CD4-positive, alpha-beta T cell treated with Interferon alpha-2 for 1 hour (primary cell): ENCODE data around the gene RBBP4.
"Not testable (repeated sequence)": the region's sequence is repeated elsewhere in the genome, so short reads cannot be mapped to it uniquely, and the experiment has no call there.

Experiments used
- DNase-seq, 2 donors: peaks; one replicate each; pipeline ENCODE4 v3.0.0-alpha.2; 2020 to 2022

RBBP4 gene

DNA sequence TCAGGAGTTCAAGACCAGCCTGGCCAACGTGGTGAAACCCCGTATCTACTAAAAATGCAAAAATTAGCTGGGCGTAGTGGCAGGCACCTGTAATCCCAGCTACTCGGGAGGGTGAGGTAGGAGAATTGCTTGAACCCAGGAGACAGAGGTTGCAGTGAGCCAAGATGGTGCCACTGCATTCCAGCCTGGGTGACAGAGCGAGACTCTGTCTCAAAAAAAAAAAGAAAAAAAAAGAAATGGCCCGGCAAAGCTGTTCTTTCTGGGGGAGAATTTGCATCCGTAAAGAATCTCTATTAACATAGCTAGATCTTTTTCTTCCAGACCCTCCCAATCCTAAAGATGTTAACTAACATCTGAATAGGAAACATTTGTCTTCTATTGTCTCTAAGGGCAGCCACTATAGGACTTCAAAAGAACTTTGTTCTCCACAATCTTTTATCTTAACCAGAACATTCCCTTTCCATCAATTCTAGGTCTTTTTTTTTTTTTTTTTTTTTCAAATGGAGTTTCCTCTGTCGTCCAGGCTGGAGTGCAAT is 8.6 kb upstream of the RBBP4 start:
- DNase-seq: not testable (repeated sequence)

- no peak for DNase-seq
These were observed 6.6 kb upstream of the RBBP4 start for GRCh38 chr1:32644426-32644825.

- no peak for DNase-seq
These were observed 3.5 kb upstream of the RBBP4 start for GRCh38 chr1:32647308-32648134.

DNA sequence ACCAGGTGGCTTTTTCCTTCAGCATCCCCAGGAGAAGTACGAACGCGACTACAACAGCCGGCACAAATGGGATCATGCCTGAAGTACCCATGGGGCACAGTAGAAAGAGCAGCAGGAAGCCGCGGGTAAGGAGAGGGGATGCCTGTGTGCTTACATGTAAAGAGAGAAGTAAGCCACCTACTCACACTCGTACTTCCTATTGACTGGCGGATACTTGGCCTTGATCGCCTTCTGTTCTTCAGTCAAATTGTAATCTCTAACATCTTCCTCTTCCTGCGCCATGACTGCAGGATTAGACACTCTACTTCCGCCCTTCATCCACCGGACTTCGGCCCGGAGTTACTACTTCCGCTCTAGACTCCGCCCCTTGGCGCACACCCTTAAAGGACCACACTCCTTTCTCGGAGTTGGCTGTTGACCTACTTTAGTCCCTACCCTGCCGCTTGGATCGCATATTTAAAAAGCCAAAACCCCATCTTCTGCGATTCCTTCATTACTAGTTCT is 708 bp upstream of the RBBP4 start, which contains the start of gene ZBTB8OS:
ZBTB8OS (minus strand) TSS at position 303 of the 504 bp plus-strand sequence; CDS start at position 282, 21 bp downstream.
- peak; percentile 93 for DNase-seq

DNA sequence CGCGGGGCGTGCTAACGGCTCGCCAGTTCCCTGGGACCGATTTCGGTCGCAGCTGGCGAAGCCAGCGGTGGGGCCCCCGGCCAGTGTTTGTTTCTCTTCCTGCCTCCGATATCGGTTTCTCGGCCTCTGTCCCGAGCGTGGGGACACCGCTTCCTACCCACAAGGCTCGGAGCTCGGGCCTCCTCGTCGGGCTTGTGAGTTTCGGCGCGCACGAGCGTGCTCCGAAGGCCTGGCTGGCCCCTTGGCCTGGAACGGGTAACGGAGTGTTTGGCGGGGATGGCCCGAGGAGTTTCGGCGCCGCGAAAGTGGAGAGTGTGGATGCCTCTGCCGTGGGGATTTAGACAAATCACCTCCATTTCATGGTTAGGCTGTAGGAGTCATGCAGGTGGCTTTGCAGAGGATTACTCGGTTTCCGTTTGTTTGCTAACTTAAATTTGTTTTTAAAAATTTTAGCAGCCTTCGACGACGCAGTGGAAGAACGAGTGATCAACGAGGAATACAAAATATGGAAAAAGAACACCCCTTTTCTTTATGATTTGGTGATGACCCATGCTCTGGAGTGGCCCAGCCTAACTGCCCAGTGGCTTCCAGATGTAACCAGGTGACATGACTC is 559 bp downstream of the RBBP4 start:
- no peak for DNase-seq

- DNase-seq: no peak
These were observed 1.4 kb downstream of the RBBP4 start for GRCh38 chr1:32652244-32652962.

DNA sequence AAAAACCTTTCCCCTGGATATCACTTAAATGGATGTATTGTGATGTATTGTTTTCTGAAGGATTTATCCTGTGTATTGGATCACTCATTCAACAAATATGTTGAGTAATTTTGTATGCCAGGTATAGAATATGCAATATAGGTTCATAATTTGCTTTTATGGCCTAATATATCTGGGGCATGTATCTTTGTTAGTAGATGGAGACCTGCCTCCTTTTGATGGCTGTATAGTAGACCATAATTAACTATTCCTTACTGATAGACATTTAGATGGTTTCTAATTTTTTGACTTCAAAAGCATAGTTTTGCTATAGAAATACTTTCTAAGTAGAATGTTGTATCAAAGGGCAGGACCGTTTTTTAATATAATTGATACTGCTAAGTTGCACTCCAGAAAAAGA is 8.6 kb downstream of the RBBP4 start:
- no peak for DNase-seq

GRCh38 chr1:32665915-32666314 is 14.9 kb downstream of the RBBP4 start:
- DNase-seq: no peak

GRCh38 chr1:32666901-32667566 is 16.0 kb downstream of the RBBP4 start:
- DNase-seq: no peak

DNA sequence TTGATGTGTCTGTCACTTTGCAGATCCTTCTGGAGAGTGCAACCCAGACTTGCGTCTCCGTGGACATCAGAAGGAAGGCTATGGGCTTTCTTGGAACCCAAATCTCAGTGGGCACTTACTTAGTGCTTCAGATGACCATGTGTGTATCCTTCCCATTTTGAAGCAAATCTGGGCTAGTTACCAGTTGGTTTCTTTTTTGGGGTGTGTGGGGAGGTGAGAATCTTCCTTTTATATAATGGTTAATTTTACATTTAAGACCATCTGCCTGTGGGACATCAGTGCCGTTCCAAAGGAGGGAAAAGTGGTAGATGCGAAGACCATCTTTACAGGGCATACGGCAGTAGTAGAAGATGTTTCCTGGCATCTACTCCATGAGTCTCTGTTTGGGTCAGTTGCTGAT is 17.7 kb downstream of the RBBP4 start:
- DNase-seq: not testable (repeated sequence)

- no peak for DNase-seq
These were observed 25.9 kb downstream of the RBBP4 start for GRCh38 chr1:32676945-32677344.

DNA sequence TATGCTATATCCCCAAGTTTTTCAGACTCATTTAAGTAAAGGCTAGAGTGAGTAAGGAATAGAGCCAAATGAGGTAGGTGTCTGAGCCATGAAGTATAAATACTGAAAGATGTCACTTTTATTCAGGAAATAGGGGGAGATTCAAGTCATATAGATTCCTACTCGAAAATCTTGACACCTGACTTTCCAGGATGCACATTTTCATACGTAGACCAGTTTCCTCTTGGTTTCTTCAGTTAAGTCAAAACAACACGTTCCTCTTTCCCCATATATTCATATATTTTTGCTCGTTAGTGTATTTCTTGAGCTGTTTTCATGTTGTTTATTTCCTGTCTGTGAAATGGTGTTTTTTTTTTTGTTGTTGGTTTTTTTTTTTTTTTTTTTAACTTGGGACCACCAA is 29.0 kb downstream of the RBBP4 start:
- not testable (repeated sequence) for DNase-seq

DNA sequence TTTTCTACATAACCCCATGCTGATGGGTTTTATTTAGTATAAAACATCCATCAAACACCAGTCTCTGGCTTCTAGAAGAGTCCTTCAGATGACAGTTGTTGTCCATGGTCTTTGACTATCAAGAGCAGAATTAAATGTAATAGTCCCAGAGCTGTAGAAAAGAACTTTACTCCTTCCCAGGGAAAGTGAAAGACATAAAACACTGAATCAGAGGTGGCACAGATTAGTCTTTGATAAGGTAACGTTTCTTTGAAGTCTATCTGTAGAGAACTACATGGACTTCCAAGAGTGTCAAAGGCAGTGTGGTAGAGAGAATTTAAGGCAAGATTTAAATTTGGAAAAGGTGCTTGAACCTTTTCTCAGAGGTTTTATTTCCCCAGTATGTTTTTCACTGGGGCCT is 29.6 kb downstream of the RBBP4 start:
- DNase-seq: no peak

DNA sequence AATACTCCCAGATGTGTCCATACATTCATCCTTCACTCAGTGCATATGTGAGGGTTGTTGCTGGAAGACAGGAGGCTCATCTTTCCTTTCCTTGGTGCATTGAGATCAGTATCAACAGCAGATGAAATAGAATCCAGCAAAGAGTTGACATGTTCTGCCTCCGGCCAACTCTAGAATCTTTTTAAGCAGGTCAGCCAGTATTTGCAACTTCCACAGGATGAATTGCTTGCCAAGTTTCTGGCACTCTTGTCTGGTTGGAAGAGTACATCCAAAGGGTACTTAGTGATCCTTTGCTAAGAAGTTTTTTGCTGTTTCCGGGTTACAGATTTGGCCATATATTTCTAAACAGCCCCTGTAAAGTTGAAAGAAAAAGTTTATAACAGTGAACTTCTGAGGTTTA is 30.5 kb downstream of the RBBP4 start:
- DNase-seq: no peak

GRCh38 chr1:32681999-32682398 is 31.0 kb downstream of the RBBP4 start:
- DNase-seq: no peak

DNA sequence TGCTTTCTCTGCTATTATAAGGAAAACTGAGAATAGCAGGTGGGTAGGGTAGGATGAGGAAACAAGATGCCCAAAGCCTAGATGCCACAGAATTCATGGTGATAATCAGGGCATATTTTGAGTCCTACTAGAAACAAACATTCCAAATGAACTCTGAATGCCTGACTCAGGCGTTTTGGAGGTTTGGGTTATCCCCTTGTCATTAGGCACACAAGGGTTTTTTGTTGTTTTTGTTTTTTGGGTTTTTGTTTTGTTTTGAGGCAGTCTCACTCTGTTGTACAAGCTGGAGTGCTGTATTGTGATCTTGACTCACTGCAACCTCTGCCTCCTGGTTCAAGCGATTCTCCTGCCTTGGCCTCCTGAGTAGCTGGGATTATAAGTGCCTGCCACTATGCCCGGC is 32.4 kb downstream of the RBBP4 start:
- no peak for DNase-seq

- no peak for DNase-seq
These were observed 33.3 kb downstream of the RBBP4 start for GRCh38 chr1:32684167-32684811.

GRCh38 chr1:32685498-32685897 is 34.5 kb downstream of the RBBP4 start:
- DNase-seq: no peak

- no peak for DNase-seq
These were observed 35.4 kb downstream of the RBBP4 start for GRCh38 chr1:32686387-32686786.

- DNase-seq: no peak
These were observed 42.6 kb downstream of the RBBP4 start for GRCh38 chr1:32693455-32694174.
